AML-193 (cell line): ENCODE measurements around the gene ACER2.

Source experiments
- DNase-seq, 2 experiments: peaks; one replicate each; lab custom pipeline; 2025; lab: John Stamatoyannopoulos, UW

The ACER2 gene

GRCh38 chr9:19486803-19487202, 78.0 kb downstream of the ACER2 start:
- DNase-seq = no peak

- no peak for DNase-seq
These were observed 79.9 kb downstream of the ACER2 start for GRCh38 chr9:19488721-19489120.

- no peak for DNase-seq
These were observed 81.5 kb downstream of the ACER2 start for GRCh38 chr9:19490269-19490668.

DNA sequence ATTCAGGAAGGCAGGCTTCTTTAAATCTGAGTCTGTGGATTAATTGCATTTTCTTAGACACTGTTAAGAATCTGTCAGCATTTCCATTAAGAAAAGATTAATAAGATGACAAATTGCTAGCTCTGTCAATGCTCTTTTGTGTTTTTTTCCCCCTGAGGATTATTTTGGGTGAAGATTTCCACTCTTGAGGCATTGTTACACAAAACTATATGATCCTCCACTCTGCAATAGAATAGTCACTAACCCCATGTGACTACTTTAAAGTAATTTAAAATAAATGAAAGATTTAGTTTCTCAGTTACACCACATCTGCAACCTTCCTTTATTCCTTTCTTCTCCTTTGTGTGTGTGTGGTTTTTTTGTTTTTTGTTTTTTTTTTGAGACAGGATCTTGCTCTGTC, 82.0 kb downstream of the ACER2 start:
- DNase-seq = no peak

GRCh38 chr9:19492775-19493173, 84.0 kb downstream of the ACER2 start:
- no peak for DNase-seq

- DNase-seq = peak; percentile 23 to 39
These were observed 84.5 kb downstream of the ACER2 start for GRCh38 chr9:19493174-19493811.

GRCh38 chr9:19493876-19494275, 85.1 kb downstream of the ACER2 start:
- DNase-seq = no peak

- DNase-seq = no peak
These were observed 86.6 kb downstream of the ACER2 start for GRCh38 chr9:19495186-19496028.

DNA sequence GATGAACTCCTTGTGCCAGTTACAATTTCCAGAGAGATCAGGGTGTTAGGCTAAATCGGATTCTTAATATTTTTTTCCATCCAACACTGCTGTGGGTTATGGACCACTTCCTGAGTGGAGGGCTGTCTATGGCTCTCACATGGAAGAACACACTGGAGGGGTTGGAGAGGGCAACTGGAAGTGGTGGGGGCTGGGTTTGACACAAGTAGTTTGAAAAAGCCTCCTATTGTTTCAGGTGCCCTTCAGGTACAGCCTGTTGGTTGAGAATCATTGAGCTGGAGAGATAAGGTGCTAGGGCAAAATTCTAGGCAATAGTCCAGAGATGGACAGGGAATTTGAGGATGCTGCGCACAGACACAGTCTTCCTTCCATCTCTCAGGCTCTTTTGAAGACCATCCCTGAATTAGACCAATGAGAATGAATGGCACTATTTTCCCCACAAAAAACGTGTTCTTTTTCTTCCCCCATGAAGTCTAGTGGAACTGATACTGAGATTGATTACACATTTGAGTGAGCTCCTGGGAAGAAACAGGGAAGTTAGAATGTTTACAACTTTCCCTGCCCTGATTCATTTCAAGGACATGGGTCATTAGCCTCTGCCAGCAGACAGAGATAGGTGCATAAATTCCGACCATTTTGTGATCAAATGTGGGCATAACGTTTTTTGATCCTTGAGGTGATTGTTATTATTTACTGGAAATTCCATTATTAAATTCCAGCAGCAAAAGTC, 87.7 kb downstream of the ACER2 start:
- no peak for DNase-seq

- no peak for DNase-seq
These were observed 88.5 kb downstream of the ACER2 start for GRCh38 chr9:19497276-19497675.

DNA sequence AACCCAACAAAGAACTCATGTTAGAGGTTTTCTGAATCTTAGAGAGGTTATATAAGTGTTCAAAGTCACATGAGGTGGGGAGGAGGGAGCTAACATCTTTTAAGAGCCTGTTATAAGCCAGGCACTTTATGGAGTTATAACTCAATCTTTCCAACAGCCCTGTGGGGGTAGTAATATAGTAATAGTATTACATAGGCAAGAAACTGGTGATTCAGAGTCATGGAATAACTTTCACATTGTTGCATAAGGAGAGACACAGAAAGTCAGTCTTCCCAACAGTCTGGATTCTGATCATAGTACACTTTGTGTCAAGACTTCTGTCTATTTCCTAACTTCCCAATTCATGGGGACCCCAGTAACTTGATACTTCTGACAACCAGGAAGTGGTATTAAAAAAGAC, 89.2 kb downstream of the ACER2 start:
- DNase-seq = no peak
